ENCODE data around the gene DHX35.

DNA sequence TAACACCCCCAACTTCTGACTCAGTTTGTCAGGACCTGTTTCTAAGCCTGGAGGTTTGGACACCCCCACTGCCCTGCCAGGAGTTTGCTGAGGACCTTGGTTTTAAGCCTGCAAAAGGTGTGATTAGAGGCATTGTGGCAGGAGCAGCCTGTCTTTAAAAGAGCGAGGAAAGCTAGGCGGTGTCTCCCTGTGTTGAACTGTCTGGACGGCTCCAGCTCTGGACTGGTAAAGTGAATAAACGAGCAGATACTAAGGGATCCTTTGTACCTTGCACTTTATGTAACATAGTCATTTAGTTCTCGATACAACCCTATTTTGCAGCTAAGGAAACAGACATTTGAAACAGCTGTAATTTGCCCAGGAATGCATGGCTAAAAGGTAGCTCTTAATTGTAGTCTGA lies 21.5 kb upstream of the DHX35 start:
- TF ChIP-seq, protein P1, sequence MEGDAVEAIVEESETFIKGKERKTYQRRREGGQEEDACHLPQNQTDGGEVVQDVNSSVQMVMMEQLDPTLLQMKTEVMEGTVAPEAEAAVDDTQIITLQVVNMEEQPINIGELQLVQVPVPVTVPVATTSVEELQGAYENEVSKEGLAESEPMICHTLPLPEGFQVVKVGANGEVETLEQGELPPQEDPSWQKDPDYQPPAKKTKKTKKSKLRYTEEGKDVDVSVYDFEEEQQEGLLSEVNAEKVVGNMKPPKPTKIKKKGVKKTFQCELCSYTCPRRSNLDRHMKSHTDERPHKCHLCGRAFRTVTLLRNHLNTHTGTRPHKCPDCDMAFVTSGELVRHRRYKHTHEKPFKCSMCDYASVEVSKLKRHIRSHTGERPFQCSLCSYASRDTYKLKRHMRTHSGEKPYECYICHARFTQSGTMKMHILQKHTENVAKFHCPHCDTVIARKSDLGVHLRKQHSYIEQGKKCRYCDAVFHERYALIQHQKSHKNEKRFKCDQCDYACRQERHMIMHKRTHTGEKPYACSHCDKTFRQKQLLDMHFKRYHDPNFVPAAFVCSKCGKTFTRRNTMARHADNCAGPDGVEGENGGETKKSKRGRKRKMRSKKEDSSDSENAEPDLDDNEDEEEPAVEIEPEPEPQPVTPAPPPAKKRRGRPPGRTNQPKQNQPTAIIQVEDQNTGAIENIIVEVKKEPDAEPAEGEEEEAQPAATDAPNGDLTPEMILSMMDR (IDR thresholded peaks at IDR 0.05), result no peak
- no peak for TF ChIP-seq POLR2A (IDR thresholded peaks at IDR 0.05)

All from lower leg skin (tissue), 3 donors.